ENCODE results near the gene AMBP. TPM values are rescaled to one million over a fixed set of nuclear protein-coding genes. Genes with fewer than 3 reads are reported as not detected.

AMBP gene
- not detected in 2 replicates for total RNA-seq (2014; rRNA removed; shearing (Covaris generic); ENCODE audit: low replicate concordance)

DNA sequence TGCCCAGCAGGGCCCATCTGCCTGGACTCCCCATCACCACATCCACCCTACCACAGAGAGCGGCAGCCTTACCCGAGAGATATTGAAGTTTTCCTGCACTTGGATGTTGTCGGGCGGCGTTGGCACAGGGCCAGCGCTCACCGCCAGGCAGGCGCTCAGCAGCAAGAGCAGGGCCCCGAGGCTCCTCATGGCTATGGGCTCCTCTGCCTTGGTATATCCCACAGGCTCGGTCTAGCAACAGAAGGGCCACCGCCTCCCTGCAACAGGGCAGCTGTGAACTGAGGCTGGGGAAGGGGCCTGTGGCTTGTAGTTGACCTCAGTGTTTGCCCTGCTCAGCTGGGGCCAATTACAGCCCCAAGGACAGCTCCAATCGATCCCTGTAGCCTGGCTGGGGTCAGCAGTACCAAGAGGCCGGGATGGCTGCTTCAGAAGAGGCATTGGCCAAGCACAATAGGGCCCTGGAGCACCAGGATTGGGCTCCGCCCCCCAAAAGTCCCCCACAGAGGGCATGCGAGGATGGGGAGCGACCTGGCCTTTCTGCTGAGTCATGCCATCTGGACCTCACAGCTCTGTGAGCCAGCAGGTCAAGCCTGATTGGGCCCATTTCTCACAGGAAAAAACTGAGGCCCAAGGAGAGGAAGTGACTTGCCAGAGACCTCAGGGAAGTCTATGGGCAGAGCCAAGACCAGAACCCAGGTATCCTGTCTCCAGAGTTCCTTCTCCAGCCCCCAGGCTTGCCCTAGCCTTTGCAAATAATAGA is at the start of gene AMBP:
Gene AMBP, minus strand, starts transcription at position 280 of the 760 bp plus-strand sequence. Its CDS starts 91 bp downstream, at position 189.
- Histone ChIP-seq H3K4me2 (ENCODE audit: low read depth, low read length, poor library complexity, severe bottlenecking) (no peak within 1 kb of the TSS), H2AFZ (ENCODE audit: low read length) (no peak within 1 kb of the TSS), H3K4me1 (ENCODE audit: low read length) (no peaks in the 10 kb centered on the region), H3K27ac (ENCODE audit: low read length) (no peak within 1 kb of the TSS), H3K36me3 (ENCODE audit: insufficient read depth, low read length) (no peaks in the 10 kb centered on the region), H3K79me2 (ENCODE audit: low read length) (no peaks in the 10 kb centered on the region), H3K4me3 (ENCODE audit: low read length) (no peak within 1 kb of the TSS), H4K20me1 (ENCODE audit: insufficient read depth, low read depth, low read length) (no peaks in the 10 kb centered on the region), H3K9me3 (ENCODE audit: low read length) (no peaks in the 10 kb centered on the region), H3K9me2 (replicated peaks; ENCODE audit: insufficient read depth, low read length) (no peaks in the 10 kb centered on the region), H3K9ac (ENCODE audit: low read length) (no peak within 1 kb of the TSS), H3K27me3 (ENCODE audit: low read length) (no peaks in the 10 kb centered on the region)
- no peak for DNase-seq

DNA sequence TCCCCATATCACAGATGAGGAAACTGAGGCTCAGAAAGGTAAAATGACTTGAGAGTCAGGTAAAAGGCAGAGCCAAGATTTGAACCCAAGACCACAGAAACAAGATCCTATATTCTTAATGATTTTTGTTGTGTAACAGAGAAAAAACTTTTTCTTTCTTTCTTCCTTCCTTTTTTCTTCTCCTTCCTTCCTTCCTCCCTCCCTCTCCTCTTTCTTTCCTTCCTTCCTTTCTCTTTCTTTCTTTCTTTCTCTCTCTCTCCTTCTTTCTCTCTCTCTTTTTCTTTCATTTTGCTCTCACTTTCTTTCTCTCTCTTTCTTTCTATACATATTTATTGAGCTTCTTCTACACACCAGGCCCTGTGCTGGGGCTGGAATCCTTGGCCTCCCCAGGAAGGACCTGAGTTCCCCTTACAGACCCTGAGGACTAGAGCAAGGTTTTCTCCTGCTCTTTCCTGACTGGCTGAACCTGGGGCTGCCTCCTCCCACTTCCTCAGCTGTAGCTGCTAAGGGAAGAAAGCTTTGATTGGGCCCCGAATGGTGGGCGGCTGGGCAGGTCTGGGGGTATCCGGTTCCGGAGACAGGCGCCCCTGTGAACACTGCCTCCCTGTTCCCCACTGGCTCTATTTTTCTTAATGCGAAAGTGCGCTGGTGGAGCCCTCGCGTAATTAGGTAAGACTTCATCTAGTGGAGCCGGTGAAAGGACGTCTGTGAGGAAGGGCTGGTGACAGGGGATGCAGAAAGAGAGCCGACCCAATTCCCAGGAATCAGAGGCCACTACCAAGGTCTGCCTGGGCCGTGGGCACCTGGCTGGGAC is 48.4 kb upstream of the AMBP start:
- Histone ChIP-seq H4K20me1 (ENCODE audit: insufficient read depth, low read depth, low read length) (no peaks in the 10 kb centered on the region), H3K36me3 (ENCODE audit: insufficient read depth, low read length) (no peaks in the 10 kb centered on the region), H2AFZ (ENCODE audit: low read length) (no peak overlapping the region), H3K27me3 (ENCODE audit: low read length) (no peaks in the 10 kb centered on the region), H3K4me2 (ENCODE audit: low read depth, low read length, poor library complexity, severe bottlenecking) (no peak overlapping the region), H3K27ac (ENCODE audit: low read length) (no peak overlapping the region), H3K9ac (ENCODE audit: low read length) (no peak overlapping the region), H3K4me1 (ENCODE audit: low read length) (no peaks in the 10 kb centered on the region), H3K4me3 (ENCODE audit: low read length) (no peak overlapping the region), H3K9me2 (replicated peaks; ENCODE audit: insufficient read depth, low read length) (no peaks in the 10 kb centered on the region), H3K79me2 (ENCODE audit: low read length) (no peaks in the 10 kb centered on the region), H3K9me3 (ENCODE audit: low read length) (no peaks in the 10 kb centered on the region)
- no peak for DNase-seq

DNA sequence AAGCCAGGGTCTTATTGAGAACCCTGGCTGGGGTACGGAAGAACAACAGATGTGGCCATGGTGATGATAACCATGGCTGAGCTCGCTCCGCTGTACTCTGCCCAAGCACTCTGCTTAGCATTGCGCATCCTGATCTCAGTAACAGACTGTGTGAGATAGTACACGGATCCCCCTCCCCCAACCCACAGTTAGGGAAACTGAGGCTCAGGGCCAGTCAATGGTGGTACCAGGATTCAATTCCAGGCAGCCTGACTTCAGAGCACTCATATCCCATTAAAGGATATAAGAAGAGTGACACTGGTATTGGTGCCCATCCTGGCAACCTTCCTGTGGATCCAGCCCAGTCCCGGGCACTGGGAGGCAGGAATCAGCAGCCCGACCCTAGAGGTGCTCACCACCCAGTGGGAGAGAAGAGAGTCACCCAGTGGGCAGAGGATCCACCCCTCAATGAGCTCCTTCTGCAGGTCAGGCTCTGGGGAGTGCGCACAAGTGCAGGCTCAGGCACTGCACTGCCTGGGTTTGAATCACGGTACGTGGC is 47.4 kb upstream of the AMBP start:
- no peaks in the 10 kb centered on the region for H3K9me3 ChIP-seq (ENCODE audit: low read length)
- H3K36me3 ChIP-seq (ENCODE audit: insufficient read depth, low read length): no peaks in the 10 kb centered on the region
- no peaks in the 10 kb centered on the region for H4K20me1 ChIP-seq (ENCODE audit: insufficient read depth, low read depth, low read length)
- no peak overlapping the region for H3K4me2 ChIP-seq (ENCODE audit: low read depth, low read length, poor library complexity, severe bottlenecking)
- H3K27ac ChIP-seq (ENCODE audit: low read length): no peak overlapping the region
- no peaks in the 10 kb centered on the region for H3K9me2 ChIP-seq (replicated peaks; ENCODE audit: insufficient read depth, low read length)
- DNase-seq: no peak
- no peak overlapping the region for H3K9ac ChIP-seq (ENCODE audit: low read length)
- H3K4me1 ChIP-seq (ENCODE audit: low read length): no peaks in the 10 kb centered on the region
- H3K4me3 ChIP-seq (ENCODE audit: low read length): no peak overlapping the region
- no peaks in the 10 kb centered on the region for H3K79me2 ChIP-seq (ENCODE audit: low read length)
- no peak overlapping the region for H2AFZ ChIP-seq (ENCODE audit: low read length)
- H3K27me3 ChIP-seq (ENCODE audit: low read length): no peaks in the 10 kb centered on the region

DNA sequence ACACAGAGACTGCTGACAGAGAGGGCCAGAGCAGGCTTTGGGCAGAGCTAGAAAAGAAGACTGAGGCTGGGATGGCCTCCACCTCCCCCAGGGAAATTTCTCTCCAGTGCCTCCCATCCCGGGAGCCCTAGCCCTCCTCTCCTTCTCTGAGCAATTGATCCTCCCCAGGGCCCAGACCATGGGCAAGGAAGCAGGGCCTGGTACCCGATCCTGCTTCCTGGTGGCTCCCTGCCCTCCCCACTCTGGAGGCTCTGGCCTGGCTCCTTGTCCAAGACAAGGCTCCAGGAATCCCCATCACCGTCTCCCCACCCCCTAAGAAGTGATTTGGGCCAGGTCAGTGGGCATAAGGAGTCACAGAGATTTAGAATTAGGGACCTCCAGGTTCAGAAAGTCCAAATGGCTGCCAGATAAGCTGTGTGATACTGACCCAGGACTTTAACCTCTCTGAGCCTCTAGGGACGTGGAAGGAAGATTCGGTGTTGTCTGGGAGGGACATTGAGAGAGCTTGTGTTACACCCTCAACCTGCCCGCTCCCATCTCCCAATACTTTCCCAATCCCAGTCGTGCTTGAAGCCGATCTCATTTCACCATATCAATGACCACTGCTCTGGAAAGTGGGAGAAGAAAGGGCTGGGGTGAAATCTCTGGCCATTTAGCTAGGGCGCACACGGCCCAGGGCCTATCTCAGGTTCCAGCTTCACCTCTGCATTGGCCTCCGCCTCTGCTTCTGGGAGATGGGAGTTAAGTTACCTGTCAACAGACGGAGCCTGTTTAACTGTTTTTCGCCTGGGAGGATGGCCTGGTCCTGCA is 46.8 kb upstream of the AMBP start:
- Histone ChIP-seq H3K4me1 (ENCODE audit: low read length) (no peaks in the 10 kb centered on the region), H3K27me3 (ENCODE audit: low read length) (no peaks in the 10 kb centered on the region), H3K27ac (ENCODE audit: low read length) (no peak overlapping the region), H3K9ac (ENCODE audit: low read length) (no peak overlapping the region), H2AFZ (ENCODE audit: low read length) (no peak overlapping the region), H3K9me3 (ENCODE audit: low read length) (no peaks in the 10 kb centered on the region), H3K9me2 (replicated peaks; ENCODE audit: insufficient read depth, low read length) (no peaks in the 10 kb centered on the region), H4K20me1 (ENCODE audit: insufficient read depth, low read depth, low read length) (no peaks in the 10 kb centered on the region), H3K36me3 (ENCODE audit: insufficient read depth, low read length) (no peaks in the 10 kb centered on the region), H3K79me2 (ENCODE audit: low read length) (no peaks in the 10 kb centered on the region), H3K4me3 (ENCODE audit: low read length) (no peak overlapping the region), H3K4me2 (ENCODE audit: low read depth, low read length, poor library complexity, severe bottlenecking) (no peak overlapping the region)
- DNase-seq: peak; percentile 9

DNA sequence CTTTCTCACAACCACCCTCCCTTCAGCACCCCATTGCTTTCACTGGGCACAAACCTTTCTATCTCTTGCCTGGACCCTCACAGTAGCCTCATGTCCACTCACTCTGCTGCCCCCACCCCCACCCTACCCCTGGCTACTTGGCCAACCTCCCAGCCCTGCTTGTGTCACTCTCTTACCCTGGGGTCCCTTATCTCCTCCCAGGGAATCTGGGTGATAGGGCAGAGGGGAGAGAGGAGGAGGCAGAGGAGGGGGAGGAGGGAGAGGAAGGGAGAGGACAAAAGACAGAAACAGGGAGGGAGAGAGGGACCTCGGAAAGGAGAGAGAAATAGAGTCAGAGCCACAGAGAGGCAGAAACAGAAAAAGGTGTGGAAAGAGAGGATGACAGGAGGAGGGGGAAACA is 46.0 kb upstream of the AMBP start:
- Histone ChIP-seq H3K9ac (ENCODE audit: low read length) (no peak overlapping the region), H3K9me2 (replicated peaks; ENCODE audit: insufficient read depth, low read length) (no peaks in the 10 kb centered on the region), H3K27me3 (ENCODE audit: low read length) (no peaks in the 10 kb centered on the region), H3K4me3 (ENCODE audit: low read length) (no peak overlapping the region), H3K4me1 (ENCODE audit: low read length) (no peaks in the 10 kb centered on the region), H3K79me2 (ENCODE audit: low read length) (no peaks in the 10 kb centered on the region), H2AFZ (ENCODE audit: low read length) (no peak overlapping the region), H3K4me2 (ENCODE audit: low read depth, low read length, poor library complexity, severe bottlenecking) (no peak overlapping the region), H3K9me3 (ENCODE audit: low read length) (no peaks in the 10 kb centered on the region), H4K20me1 (ENCODE audit: insufficient read depth, low read depth, low read length) (no peaks in the 10 kb centered on the region), H3K36me3 (ENCODE audit: insufficient read depth, low read length) (no peaks in the 10 kb centered on the region), H3K27ac (ENCODE audit: low read length) (no peak overlapping the region)
- no peak for DNase-seq

DNA sequence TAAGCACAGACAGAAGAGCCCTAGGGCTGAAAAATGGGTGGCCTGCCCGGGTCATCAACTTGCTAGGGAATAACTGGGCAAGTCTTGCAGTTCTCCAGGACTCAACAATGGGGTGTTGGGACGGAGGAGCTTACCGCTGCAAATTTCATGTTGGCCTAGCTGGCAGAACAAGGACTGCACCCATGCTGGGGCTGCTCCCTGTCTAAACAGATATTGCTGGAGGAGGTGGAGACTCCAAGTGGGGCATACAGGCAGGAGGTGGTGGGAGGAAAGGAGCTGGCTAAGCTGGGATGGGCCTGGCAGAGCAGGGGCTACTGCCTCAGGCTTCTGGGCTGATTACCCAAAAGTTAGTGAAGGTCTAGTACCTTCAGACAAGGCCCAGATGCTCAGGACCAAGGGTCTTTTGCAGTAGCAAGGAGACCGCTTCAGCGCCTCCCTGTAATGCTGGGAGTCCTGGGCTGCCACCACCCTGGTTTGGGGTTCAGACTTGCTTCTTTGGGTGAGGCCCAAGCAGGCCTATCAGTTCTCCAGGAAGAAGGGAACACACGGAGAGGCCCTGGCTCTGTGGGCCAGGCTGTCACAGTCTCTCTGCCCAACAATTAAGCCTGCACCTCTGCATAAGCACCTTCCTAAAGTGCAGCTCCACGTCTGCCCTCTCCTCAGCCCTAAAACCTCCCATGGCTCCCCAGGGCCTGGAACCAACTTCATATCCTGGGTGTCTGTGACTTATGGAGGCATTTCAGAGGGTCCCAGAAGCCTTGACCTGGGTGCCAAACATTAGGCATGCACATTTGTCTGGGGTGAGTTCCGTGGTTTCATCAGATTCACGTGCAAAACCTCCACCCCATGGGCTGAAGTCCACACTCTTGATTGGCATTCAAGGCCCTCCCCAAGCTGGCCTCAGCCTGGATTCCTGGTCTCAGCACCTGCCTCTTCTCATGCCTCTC is 45.2 kb upstream of the AMBP start:
- Histone ChIP-seq H3K9me3 (ENCODE audit: low read length) (no peaks in the 10 kb centered on the region), H3K4me2 (ENCODE audit: low read depth, low read length, poor library complexity, severe bottlenecking) (no peak overlapping the region), H4K20me1 (ENCODE audit: insufficient read depth, low read depth, low read length) (no peaks in the 10 kb centered on the region), H2AFZ (ENCODE audit: low read length) (no peak overlapping the region), H3K4me1 (ENCODE audit: low read length) (no peaks in the 10 kb centered on the region), H3K27ac (ENCODE audit: low read length) (no peak overlapping the region), H3K36me3 (ENCODE audit: insufficient read depth, low read length) (no peaks in the 10 kb centered on the region), H3K9me2 (replicated peaks; ENCODE audit: insufficient read depth, low read length) (no peaks in the 10 kb centered on the region), H3K79me2 (ENCODE audit: low read length) (no peaks in the 10 kb centered on the region), H3K27me3 (ENCODE audit: low read length) (no peaks in the 10 kb centered on the region), H3K4me3 (ENCODE audit: low read length) (no peak overlapping the region), H3K9ac (ENCODE audit: low read length) (no peak overlapping the region)
- DNase-seq: no peak

DNA sequence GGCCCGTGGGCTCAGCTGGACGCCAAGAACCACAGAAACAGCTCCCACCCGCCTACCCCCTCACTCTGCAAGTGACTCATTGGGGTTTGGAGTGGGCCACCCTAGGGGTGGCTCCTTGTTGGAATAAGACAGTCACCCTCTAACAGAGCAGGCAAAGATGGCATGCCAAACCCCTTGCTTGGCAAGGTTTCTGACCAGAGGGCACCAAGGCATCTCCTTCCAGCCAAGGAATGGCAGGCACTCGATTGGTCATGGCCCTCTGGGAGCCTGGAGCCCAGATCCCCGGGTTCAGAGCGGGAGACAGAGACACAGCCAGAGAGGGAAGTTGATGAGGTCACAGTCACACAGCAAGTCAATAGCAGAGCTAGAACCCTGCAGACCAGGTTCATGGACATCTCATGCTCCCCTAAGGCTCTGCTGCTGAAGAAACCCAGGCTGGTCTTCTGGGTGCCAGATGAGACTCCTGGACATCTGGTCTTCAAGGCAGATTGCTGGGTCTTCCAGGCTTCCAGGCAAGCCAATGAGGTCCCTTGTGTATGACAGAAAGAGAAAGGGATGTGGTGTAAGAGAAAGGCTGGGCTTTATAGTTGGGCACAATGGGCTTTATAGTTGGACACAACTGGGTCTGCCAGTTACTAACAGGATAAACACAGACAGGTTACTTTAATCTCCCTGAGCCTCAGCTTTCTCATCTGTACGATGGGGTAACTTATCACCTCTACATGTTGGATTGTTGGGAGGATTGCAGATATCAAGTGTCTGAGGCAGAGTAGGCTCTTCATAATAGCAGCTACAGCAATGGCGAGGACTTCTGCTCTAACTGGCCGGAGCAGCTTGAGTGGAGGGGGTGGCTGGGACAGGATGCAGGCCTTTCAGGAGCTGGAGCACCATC is 44.3 kb upstream of the AMBP start:
- H3K27me3 ChIP-seq (ENCODE audit: low read length): no peaks in the 10 kb centered on the region
- no peaks in the 10 kb centered on the region for H3K9me3 ChIP-seq (ENCODE audit: low read length)
- no peaks in the 10 kb centered on the region for H3K4me1 ChIP-seq (ENCODE audit: low read length)
- no peak for DNase-seq
- no peak overlapping the region for H3K27ac ChIP-seq (ENCODE audit: low read length)
- H3K9me2 ChIP-seq (replicated peaks; ENCODE audit: insufficient read depth, low read length): no peaks in the 10 kb centered on the region
- no peak overlapping the region for H3K4me2 ChIP-seq (ENCODE audit: low read depth, low read length, poor library complexity, severe bottlenecking)
- no peaks in the 10 kb centered on the region for H3K36me3 ChIP-seq (ENCODE audit: insufficient read depth, low read length)
- no peak overlapping the region for H3K4me3 ChIP-seq (ENCODE audit: low read length)
- H3K79me2 ChIP-seq (ENCODE audit: low read length): no peaks in the 10 kb centered on the region
- no peaks in the 10 kb centered on the region for H4K20me1 ChIP-seq (ENCODE audit: insufficient read depth, low read depth, low read length)
- no peak overlapping the region for H2AFZ ChIP-seq (ENCODE audit: low read length)
- H3K9ac ChIP-seq (ENCODE audit: low read length): no peak overlapping the region

All from Karpas-422 (cell line).